GM21381 (cell line): Measurements from ENCODE around the gene MRPL42.
"Not testable (repeated sequence)": the region's sequence is repeated elsewhere in the genome, so short reads cannot be mapped to it uniquely, and the experiment has no call there.

ENCODE experiments used
- ATAC-seq: cut with Tn5 transposase; IDR thresholded peaks from one replicate; pipeline ENCODE4 v1.9.1; 2021; ENCODE audit warnings: mild to moderate bottlenecking, moderate library complexity; ENCODE audit not compliant: unreplicated experiment

The MRPL42 gene

DNA sequence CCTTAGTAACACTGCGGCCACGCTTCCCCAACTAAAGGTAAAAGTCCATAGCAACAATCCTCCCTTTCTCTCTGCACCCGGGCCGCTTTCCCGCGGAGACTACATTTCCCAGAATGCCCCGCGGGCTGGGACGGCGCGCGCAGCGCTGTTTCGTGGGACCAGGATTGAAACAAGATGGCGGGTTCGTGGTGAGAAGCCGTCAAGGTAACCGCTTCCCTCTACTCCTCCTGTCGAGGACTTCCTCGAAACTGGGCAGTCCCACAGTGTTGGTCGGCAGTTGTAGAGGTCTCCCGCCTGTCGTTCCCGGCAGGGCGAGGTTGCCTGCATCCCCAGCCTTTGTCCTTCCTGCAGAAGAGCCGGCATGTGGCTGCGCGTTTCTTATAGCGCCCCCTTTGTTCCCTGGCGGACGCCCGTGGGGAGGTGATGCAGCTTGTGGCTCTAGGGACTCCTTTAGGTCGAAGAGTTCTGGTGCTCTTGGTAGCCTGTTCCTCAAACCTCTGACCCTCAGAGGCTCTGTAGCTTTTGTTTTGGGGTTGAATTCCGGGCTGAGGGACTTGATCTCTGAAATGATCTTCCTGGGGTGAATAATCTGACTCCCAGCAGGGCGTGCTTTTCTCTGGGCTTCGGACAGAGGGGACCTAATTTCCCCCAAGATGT is at the start of gene MRPL42:
Gene MRPL42 (plus strand): TSS at position 164 of the 657 bp plus-strand sequence. CDS start 1,772 bp downstream, outside the sequence.
- peak; percentile 89 for ATAC-seq

DNA sequence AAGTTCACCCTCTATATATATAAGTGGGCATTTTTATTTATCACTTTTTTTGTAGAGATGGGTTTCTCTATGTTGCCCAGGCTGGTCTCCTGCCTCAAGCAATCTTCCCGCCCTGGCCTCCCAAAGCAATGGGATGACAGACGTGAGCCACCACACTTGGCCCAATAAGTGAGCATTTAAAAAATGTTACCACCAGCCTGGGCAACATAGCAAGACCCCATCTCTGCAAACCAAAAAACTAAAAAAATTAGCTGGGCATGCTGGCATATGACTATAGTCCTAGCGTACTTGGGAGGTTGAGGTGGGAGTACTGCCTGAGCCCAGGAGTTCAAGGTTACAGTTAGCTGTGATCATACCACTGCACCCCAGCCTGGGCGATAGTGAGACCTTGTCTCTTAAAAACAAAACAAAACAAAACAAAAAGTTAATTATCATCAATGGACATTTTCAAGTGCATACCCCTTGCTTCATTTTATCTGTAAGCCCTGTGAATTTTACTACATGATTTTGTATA is 49.3 kb upstream of the MRPL42 start:
- ATAC-seq: no peak

DNA sequence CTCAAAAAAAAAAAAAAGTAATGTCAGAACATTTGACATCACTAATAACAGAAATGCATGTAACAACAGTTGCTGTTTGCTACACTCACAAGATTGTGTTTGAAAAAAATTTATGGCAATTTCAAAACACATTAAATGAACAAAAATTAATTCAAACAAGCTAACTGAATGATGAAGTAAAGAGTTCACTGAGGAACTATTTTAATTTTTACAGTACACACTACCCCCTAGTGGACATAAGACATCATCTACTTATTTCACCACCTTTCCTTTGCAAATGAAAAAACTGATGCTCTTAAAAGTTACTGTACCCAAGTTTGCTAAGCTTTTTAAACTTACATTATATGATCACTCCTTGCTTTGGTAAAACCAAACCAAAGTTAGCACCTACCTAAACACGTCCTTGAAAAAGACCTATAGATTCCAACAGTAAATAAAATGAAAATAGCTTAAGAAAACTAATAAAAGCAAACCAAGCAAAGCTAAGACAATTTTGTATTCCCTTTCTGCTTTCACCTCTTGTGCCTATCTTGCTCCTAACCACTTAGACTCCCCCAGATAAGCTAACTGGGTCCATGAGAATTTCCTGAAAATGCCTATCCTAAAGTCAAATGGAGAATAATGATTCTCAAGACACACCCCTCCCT is 47.8 kb upstream of the MRPL42 start:
- ATAC-seq: no peak

GRCh38 chr12:93422050-93422449 is 45.3 kb upstream of the MRPL42 start:
- ATAC-seq: no peak

DNA sequence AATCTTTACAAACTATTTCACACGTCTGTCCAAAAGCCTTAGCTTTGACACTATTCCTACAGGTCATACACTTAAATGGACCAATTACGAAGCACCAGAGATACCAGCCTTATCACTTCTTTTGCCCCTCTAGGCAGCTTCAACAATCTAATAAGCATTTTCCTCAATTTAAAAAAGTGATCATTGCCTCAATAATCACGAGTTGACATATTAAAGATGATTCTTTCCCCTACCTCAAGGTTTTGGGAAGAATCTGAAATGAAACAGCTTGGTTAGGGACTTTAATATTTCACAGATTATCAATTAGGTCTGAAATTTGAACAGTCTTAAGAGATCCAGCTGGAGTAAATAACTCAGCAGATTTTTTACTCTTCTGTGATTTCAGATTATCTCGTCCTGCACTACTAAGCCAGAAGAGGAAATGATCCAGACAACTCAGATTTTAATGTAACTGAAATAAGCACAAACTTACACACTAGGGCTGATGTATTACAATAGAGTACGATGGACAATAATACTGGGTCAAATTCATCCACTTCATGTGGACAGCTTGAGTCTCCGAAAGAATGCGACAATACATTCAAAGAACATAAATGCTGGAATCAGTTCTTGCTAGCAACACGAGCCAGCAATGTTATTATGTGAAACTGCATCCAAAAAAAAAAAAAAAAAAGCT is 41.4 kb upstream of the MRPL42 start:
- peak; percentile 18 for ATAC-seq

DNA sequence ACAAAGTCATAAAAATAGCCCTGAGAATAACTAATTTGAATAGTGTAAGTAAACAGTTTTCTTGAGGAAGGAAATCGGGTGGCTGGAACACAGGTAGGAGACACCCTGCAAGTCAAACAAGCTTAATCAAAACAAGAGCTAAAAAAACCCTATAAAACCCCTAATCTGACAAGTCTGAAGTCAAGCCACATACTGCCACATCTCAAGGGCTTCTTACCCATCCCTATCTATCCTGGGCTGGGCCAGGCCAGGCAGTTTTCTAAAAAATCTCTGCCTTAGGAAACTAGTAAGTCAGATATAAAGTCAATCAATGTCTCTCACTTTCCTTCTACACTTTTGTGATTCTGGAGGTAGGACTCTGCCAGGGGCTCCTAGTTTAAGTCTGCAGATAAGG is 40.9 kb upstream of the MRPL42 start:
- ATAC-seq: peak; percentile 44

DNA sequence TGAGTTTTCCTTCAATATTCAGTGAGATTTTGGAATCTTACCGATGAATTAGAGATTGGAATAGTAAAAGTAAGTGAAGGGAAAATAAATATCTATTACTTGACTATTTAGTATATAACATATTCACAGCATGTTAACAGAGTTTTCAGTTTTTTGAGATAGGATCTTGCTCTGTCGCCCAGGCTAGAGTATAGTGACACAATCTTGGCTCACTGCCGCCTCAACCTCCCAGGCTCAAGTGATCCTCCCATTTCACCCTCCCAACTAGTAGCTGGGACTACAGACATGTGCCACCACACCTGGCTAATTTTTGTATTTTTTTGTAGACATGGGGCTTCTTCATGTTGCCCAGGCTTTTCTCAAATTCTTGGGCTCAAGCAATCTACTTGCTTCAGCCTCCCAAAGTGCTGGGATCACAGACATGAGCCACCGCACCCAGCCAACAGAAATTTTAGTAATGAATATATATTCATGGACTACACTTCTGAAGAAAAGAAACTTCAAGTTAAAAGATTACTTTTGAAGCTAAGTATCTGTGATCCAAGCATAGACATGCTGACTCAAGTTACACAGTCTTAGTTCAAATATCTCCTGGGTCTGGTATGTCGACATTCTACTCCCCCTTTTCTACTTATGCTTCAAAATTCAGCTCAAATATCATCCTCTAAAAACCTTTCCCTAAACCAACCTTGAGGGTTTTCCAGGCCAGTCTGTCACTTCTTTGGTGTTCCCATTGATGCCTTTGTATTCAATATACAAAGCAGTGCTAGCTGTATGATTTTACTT is 39.3 kb upstream of the MRPL42 start:
- ATAC-seq: no peak

DNA sequence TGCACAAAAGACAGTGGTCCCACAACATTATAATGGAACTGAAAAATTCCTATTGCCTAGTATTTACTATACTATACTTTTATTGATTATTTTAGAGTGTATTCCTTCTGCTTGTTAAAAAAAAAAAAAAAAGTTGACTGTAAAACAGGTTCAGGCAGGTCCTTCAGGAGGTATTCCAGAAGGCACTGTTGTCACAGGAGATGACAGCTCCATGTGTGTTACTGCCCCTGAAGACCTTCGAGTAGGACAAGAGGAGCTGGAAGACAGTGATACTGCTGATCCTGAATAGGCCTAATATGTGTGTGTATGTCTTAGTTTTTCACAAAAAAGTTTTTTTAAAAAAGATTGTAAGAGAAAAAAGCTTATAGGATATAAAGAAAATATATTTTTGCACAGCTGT is 37.9 kb upstream of the MRPL42 start:
- ATAC-seq: no peak

DNA sequence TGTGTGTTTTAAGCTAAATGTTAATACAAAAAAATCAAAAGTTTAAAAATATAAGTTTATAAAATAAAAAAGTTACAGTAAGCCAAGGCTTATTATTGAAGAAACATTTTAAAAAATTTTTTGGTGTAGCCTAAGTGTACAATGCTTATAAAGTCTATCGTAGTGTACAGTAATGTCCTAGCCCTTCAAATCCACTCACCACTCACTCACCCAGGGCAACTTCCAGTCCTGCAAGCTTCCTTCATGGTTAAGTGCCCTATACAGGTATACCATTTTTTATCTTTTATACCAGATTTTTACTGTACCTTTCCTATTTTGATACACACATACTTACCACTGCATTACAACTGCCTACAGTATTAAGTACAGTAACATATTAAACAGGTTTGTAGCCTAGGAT is 37.5 kb upstream of the MRPL42 start:
- ATAC-seq: no peak

DNA sequence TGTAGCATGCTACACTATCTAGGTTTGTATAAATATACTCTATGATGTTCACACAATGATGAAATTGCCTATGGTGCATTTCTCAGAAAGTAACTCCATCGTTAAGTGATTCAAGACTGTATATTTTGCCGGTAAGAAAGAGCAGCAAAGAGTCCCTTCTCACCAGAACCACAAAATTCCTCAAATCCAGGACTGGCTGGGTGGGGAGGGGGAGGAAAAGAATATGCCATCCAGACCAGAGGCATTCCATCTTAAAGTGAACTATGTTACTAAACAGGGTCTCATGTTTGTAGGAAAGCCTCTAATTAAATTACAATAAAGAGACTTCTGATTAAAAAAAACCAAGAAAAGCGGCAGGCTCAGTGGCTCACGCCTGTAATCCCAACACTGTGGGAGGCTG is 37.0 kb upstream of the MRPL42 start:
- no peak for ATAC-seq

DNA sequence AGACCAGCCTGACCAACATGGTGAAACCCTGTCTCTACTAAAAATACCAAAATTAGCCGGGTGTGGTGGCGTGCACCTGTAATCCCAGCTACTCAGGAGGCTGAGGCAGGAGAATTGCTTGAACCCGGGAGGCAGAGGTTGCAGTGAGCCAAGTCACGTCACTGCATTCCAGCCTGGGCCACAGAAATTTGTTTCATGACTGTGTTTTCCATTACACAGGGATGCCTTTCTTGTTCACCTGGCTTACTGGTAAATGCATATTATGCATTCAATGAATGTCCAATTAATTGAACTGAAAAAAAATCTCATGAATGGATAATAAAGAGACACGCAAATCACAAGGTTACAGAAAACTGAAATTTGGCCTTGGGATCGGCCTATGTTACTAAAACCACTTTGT is 35.3 kb upstream of the MRPL42 start:
- ATAC-seq: not testable (repeated sequence)

DNA sequence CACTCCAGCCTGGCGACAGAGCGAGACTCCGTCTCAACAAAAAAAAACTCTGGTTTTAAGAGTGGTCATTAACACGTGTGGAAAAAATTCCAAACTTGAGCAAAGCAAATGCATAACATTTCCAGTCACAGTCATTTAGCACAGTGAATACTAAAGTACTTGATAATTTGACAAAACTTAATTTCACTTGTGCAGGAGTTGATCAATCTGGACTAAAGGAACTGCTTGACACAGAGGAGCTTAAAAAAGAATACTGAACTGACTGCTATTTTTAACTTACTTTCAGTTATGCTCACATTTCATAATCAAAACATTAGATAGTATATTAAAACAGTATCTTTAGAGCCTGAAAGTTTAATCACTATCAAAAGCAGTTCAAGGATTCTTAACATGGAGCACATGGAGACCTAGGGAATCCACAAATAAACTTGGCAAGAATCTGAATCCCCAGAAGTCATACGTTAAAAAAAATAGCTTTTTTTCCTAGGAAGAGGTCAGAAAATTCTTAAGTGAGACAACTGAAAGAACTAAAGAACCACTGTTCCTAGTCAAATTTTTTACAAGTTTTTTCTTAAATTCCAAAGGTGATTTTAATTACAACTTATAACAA is 33.0 kb upstream of the MRPL42 start:
- no peak for ATAC-seq

GRCh38 chr12:93438266-93439050 is 28.9 kb upstream of the MRPL42 start:
- no peak for ATAC-seq

- ATAC-seq: no peak
Measured at GRCh38 chr12:93440043-93440835, 27.1 kb upstream of the MRPL42 start.

DNA sequence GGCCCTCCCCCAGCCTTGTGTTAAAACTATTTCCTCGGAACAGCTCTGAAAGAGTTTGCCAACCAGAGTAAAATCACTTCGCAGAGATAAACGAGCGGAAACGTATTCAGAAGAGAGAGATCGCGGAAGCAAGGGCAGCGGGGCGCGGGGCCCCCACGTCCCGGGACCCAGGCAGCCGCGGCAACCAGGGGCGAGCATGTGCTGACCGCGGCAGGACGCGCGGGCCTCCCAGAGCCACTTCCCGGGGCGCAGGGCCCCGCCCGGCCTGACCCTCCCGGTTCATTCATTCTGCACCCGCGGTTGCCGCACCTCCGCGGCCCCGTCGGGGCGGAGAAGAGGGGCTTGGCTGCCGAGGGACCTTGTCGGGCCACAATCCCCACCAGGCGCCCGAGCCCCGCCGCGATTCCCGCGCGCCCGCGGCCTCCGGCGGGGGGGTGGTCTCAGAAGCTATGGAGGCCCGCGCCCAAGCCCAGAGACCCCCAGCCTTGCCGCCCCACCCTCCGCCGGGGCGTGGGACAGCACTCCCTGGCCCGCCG is 26.2 kb upstream of the MRPL42 start:
- no peak for ATAC-seq

- peak; percentile 80 for ATAC-seq
Measured at GRCh38 chr12:93441617-93442410, 25.5 kb upstream of the MRPL42 start, which contains the start of gene UBE2N. Gene UBE2N, minus strand, starts transcription at chr12:93441947. Its CDS starts 63 bp downstream, at chr12:93441884.

DNA sequence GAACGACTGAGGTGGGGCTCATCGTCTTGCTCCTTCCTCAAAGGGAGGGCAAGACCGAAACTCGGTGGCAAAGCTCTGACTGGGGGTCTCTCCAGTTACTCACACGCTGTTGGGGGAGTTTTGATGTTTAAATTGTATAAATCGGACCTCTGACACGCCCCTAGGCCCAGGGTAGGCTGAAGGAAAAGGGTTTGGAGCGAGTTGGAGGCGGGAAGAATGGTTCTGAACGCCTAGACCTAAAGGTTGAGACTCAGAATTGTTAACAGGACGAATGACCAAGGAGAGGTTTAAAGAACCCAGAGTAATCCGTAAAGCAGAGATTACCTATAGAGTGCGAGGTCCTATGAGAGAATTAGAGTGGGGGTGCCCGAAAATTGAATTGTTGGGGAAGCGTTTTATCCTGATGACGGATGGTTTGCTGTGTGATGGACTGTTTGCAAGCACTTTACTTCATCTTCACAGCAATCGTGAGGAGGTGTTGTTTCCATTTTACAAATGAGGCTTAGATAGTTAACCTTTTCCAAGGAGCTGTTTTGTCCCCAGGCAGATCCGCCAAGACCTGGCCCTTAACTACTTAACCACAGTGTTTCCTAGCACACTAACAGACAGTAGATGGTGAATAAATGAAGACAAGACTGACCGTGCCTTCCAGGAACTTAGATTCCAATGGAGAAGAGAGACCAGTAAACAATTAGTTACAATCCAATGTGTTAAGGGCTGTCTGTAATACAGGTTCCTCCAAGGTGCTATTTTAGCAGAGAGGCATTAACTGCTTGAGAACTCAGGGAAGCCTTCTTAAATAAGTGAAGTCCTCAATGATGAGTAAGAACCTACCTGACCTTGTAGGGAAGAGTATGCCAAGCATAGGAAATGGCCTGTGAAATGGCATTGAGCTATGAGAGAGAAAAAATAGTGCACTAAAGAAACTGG is 24.6 kb upstream of the MRPL42 start:
- ATAC-seq: no peak
